GM12872 (cell line): ENCODE results near the gene IKZF3.

Experiments
- TF ChIP-seq, protein P1 (sequence below): IDR thresholded peaks from 3 replicates; pipeline ENCODE4 v1.5.1; 2011; ENCODE audit warnings: low read depth, mild to moderate bottlenecking, low read length, moderate library complexity; ENCODE audit not compliant: insufficient read depth

Gene IKZF3

DNA sequence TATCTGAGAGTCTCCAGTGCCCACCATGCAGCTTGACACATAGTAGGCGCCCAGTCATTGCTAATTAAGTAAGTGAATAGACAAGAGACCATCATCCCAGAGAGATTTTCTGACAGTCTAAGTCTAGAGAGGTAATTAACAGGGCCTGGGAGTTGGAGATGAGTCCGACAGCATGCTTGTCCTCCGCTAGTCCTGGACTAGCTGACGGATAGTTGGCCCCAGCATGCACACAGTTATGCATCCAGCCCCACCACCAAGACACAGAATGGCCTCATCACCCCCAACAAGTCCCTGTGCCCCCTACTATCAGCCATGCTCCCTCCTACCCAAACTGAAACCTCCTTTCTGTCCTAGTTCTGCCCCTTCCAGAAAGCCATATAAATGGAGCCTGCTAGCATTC is 116.4 kb downstream of the IKZF3 start:
- TF ChIP-seq, protein P1, sequence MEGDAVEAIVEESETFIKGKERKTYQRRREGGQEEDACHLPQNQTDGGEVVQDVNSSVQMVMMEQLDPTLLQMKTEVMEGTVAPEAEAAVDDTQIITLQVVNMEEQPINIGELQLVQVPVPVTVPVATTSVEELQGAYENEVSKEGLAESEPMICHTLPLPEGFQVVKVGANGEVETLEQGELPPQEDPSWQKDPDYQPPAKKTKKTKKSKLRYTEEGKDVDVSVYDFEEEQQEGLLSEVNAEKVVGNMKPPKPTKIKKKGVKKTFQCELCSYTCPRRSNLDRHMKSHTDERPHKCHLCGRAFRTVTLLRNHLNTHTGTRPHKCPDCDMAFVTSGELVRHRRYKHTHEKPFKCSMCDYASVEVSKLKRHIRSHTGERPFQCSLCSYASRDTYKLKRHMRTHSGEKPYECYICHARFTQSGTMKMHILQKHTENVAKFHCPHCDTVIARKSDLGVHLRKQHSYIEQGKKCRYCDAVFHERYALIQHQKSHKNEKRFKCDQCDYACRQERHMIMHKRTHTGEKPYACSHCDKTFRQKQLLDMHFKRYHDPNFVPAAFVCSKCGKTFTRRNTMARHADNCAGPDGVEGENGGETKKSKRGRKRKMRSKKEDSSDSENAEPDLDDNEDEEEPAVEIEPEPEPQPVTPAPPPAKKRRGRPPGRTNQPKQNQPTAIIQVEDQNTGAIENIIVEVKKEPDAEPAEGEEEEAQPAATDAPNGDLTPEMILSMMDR = no peak

DNA sequence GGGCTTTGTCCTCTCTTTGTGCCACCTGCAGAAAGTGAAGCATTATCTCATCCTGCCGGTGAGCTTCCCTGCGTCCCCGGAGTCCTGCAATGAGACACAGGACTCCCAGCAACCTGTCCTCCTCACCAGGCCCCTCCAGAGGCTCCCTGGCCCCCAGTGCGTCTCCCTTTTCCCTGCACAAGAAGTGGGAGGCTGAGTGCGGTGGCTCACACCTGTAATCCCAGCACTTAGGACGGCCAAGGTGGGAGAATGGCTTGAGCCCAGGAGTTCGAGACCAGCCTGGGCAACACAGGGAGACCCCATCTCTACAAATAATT is 118.0 kb downstream of the IKZF3 start:
- TF ChIP-seq, protein P1 = no peak

DNA sequence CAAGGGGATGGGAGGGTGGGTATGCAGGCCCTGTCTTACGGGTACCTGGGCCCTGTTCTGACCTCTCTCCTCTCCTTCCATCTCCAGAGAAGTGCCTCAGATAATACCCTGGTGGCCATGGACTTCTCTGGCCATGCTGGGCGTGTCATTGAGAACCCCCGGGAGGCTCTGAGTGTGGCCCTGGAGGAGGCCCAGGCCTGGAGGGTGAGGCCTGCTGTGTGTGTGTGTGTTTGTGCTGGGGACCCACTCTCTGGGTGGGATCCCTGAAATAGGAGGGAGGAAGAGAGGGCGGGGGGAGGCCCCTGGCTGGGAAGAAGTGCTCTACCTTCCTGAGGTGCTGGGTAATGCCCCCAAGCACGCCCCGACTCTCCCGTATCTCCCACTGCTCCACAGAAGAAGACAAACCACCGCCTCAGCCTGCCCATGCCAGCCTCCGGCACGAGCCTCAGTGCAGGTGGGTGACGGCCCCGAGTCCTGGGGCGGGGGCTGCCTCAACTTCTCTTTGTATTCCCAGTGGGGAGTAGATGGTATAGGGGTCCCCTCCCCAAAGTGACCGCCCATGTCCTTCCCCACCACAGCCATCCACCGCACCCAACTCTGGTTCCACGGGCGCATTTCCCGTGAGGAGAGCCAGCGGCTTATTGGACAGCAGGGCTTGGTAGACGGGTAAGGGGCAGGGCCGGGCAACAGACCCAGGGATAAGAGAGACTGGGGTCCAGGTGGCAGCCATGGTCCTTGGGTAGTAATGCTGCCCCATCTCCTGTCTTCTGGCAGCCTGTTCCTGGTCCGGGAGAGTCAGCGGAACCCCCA is 118.6 kb downstream of the IKZF3 start:
- TF ChIP-seq, protein P1 = no peak

DNA sequence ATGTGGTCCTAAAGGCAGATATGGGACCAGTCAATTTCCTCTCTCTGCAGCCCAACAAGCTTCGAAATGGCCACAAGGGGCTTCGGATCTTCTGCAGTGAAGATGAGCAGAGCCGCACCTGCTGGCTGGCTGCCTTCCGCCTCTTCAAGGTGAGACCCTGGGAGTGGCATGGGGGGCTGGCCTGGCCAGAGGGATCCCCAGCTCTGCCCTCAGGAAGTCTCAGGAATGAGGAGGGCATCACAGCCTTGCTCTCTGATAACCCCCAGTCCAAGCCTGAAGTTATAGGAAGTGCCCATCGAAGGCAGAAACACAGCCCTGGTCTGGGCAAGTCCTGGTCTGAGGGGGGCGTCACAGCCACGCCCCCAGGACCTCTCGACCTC is 119.3 kb downstream of the IKZF3 start:
- TF ChIP-seq, protein P1 = no peak

GRCh38 chr17:39744075-39744835 is 119.9 kb downstream of the IKZF3 start:
- TF ChIP-seq, protein P1 = no peak

DNA sequence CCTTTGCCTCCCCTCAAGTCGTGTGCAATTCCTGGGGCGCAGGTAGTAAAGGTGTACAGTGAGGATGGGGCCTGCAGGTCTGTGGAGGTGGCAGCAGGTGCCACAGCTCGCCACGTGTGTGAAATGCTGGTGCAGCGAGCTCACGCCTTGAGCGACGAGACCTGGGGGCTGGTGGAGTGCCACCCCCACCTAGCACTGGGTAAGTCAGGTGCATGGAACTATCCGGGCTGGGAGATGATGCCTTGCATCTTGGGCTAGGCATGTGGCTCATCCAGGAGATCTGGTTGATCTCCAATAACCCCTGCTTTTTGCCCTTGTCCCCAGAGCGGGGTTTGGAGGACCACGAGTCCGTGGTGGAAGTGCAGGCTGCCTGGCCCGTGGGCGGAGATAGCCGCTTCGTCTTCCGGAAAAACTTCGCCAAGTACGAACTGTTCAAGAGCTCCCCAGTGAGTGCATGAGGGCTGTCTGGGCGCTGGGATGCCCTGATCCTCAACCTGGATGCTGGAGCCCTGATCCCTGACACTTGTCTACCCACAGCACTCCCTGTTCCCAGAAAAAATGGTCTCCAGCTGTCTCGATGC is 121.2 kb downstream of the IKZF3 start:
- TF ChIP-seq, protein P1 = no peak

DNA sequence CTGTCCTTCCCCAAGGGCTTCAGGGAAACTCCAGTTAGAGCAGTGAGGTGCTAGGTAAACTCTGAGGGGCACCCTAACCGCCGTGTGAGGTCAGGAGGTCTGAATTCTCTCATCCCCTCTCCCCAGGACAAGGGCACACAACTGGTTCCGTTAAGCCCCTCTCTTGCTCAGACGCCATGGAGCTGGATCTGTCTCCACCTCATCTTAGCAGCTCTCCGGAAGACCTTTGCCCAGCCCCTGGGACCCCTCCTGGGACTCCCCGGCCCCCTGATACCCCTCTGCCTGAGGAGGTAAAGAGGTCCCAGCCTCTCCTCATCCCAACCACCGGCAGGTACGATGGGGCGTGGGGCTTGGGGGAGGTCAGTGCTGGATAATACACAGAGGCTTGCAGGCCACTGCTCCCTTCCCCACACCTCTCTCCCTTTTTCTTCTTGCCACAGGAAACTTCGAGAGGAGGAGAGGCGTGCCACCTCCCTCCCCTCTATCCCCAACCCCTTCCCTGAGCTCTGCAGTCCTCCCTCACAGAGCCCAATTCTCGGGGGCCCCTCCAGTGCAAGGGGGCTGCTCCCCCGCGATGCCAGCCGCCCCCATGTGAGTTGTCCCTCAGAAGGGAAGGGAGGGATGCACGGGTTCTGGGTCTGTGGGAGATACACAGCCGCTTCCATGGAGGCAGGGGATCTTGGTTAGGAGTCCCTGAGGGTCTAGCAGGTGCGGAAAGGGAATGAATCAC is 121.8 kb downstream of the IKZF3 start:
- TF ChIP-seq, protein P1 = no peak
